K562 (cell line): ENCODE measurements around the gene DOCK8. TPM values are rescaled to one million over a fixed set of nuclear protein-coding genes. Genes with fewer than 3 reads are reported as not detected.

Source experiments
- ARID4B ChIP-seq: sonication (generic); formaldehyde crosslinking; IDR thresholded peaks from 2 replicates; pipeline ENCODE4 v1.8.0; 2022; ENCODE audit warnings: mild to moderate bottlenecking, missing genetic modification reagents
- CTBP1 ChIP-seq: fragments of 450-650 bp; IDR thresholded peaks from 2 replicates; pipeline ENCODE4 v1.6.1; 2016; ENCODE audit warnings: borderline replicate concordance
- FOSL1 ChIP-seq: fragments of 200-800 bp; sonication (Bioruptor generic); conservative IDR thresholded peaks from 2 replicates; pipeline ENCODE4 v1.6.1; 2016; ENCODE audit warnings: missing genetic modification characterization, missing compliant biosample characterization
- HDGF ChIP-seq: fragments of 450-650 bp; IDR thresholded peaks from 2 replicates; pipeline ENCODE4 v1.6.1; 2016
- HOMEZ ChIP-seq: fragments of 250-450 bp; sonication (Bioruptor Pico); IDR thresholded peaks from 2 replicates; pipeline ENCODE4 v1.4.0; 2020; ENCODE audit warnings: mild to moderate bottlenecking, moderate library complexity
- NR3C1 ChIP-seq: sonication (generic); formaldehyde crosslinking; IDR thresholded peaks from 2 replicates; pipeline ENCODE4 v1.8.1; 2022; ENCODE audit warnings: missing genetic modification reagents
- PRDM10 ChIP-seq: fragments of 450-650 bp; IDR thresholded peaks from 2 replicates; pipeline ENCODE4 v1.6.1; 2018; ENCODE audit not compliant: partially characterized antibody
- ZBTB2 ChIP-seq: fragments of 450-650 bp; IDR thresholded peaks from 2 replicates; pipeline ENCODE4 v1.6.1; 2016; ENCODE audit warnings: antibody characterized with exemption
- ZNF79 ChIP-seq: fragments of 250-450 bp; sonication (Bioruptor Pico); IDR thresholded peaks from 2 replicates; pipeline ENCODE4 v1.4.0; 2020; ENCODE audit warnings: low read depth, mild to moderate bottlenecking, moderate library complexity
- polyA plus RNA-seq, 8 experiments: library from polyadenylated mRNA; depleted of rRNA in 4 of 8; stranded (reverse) in 5 of 8; unstranded in 3 of 8; fragments of >200 nt; fragmentation: Nextera tagmentation in 2 of 8; fragmentation: Illumina TruSeq in 1 of 8; extraction: Ambion mirVana in 2 of 8; extraction: Trizol in 1 of 8; gene quantifications; 2 replicates each; pipeline versions ENCODE4 v1.2.1 to v1.2.3, GENCODE V29; 2011 to 2014; ENCODE audit warnings: inconsistent platforms in 1 of 8, missing spikeins in 1 of 8
- total RNA-seq, 7 experiments: library from RNA; depleted of rRNA in 6 of 7; stranded (reverse); fragments of >200 nt in 6 of 7; fragmentation: Illumina TruSeq in 2 of 7; extraction: Trizol in 2 of 7; gene quantifications; 2 replicates each; pipeline versions ENCODE4 v1.2.1 to v1.2.3, GENCODE V29; 2011 to 2021; ENCODE audit warnings: low replicate concordance in 1 of 7

The DOCK8 gene
- total and polyA plus RNA-seq, 9 of the 15 experiments (the other 6 are each of a cell fraction or from before 2014, with no cell fraction given): 14.4 to 53.8 (median 25.1) TPM

GRCh38 chr9:346111-346571 is 131.5 kb downstream of the DOCK8 start (continued):
- TF ChIP-seq ARID4B (no peak), HOMEZ (CRISPR knock-in tag) (no peak), FOSL1 (no peak), PRDM10 (no peak), HDGF (no peak), CTBP1 (no peak), ZBTB2 (no peak), ZNF79 (no peak), NR3C1 (CRISPR knock-in tag) (no peak)
